ENCODE results near the gene GGT6.

Gene GGT6

GRCh38 chr17:4604111-4604644 is 43.8 kb upstream of the GGT6 start:
- peaks cover 29% of the 10 kb centered on the region for H3K36me3 Mint-ChIP-seq (ENCODE audit: low read depth)
- H3K9me3 Mint-ChIP-seq, result no peaks in the 10 kb centered on the region
- H3K27ac Mint-ChIP-seq, result peak overlapping the region; percentile 90
- peaks cover 4% of the 10 kb centered on the region for H3K27me3 Mint-ChIP-seq (ENCODE audit: low read depth, poor library complexity)
- peaks cover 89% of the 10 kb centered on the region for H3K4me1 Mint-ChIP-seq
- peak overlapping the region; percentile 46 for H3K4me3 Mint-ChIP-seq
- no peak for DNase-seq
- TF ChIP-seq, protein P1, sequence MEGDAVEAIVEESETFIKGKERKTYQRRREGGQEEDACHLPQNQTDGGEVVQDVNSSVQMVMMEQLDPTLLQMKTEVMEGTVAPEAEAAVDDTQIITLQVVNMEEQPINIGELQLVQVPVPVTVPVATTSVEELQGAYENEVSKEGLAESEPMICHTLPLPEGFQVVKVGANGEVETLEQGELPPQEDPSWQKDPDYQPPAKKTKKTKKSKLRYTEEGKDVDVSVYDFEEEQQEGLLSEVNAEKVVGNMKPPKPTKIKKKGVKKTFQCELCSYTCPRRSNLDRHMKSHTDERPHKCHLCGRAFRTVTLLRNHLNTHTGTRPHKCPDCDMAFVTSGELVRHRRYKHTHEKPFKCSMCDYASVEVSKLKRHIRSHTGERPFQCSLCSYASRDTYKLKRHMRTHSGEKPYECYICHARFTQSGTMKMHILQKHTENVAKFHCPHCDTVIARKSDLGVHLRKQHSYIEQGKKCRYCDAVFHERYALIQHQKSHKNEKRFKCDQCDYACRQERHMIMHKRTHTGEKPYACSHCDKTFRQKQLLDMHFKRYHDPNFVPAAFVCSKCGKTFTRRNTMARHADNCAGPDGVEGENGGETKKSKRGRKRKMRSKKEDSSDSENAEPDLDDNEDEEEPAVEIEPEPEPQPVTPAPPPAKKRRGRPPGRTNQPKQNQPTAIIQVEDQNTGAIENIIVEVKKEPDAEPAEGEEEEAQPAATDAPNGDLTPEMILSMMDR (IDR thresholded peaks at IDR 0.05), result no peak

DNA sequence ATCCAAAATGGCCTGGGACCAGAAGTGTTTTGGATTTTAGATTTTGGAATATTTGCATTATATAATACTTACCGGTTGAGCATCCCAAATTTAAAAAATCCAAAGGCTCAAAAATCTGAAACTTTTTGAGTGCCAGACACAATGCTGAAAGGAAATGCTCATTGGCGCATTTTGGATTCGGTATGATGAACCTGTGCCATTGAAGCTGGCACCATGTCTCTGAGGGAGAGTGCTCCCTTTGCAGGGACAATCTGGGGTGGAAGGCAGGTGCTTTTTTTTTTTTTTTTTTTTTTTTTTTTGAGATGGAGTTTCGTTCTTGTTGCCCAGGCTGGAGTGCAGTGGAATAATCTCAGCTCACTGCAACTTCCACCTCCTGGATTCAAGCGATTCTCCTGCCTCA is 41.7 kb upstream of the GGT6 start:
- Mint-ChIP-seq H3K36me3 (ENCODE audit: low read depth) (peaks cover 18% of the 10 kb centered on the region), H3K9me3 (no peaks in the 10 kb centered on the region), H3K27me3 (ENCODE audit: low read depth, poor library complexity) (peaks cover 8% of the 10 kb centered on the region), H3K4me1 (peaks cover 89% of the 10 kb centered on the region), H3K4me3 (no peak overlapping the region), H3K27ac (no peak overlapping the region)
- no peak for DNase-seq
- TF ChIP-seq, protein P1 (IDR thresholded peaks at IDR 0.05), result no peak

- H3K27ac Mint-ChIP-seq, result no peak overlapping the region
- no peak overlapping the region for H3K4me3 Mint-ChIP-seq
- H3K27me3 Mint-ChIP-seq (ENCODE audit: low read depth, poor library complexity), result peaks cover 8% of the 10 kb centered on the region
- peaks cover 86% of the 10 kb centered on the region for H3K4me1 Mint-ChIP-seq
- no peaks in the 10 kb centered on the region for H3K9me3 Mint-ChIP-seq
- no peak for DNase-seq
- peaks cover 18% of the 10 kb centered on the region for H3K36me3 Mint-ChIP-seq (ENCODE audit: low read depth)
- TF ChIP-seq, protein P1 (IDR thresholded peaks at IDR 0.05), result no peak
Measured at GRCh38 chr17:4601326-4601725, 40.9 kb upstream of the GGT6 start.

DNA sequence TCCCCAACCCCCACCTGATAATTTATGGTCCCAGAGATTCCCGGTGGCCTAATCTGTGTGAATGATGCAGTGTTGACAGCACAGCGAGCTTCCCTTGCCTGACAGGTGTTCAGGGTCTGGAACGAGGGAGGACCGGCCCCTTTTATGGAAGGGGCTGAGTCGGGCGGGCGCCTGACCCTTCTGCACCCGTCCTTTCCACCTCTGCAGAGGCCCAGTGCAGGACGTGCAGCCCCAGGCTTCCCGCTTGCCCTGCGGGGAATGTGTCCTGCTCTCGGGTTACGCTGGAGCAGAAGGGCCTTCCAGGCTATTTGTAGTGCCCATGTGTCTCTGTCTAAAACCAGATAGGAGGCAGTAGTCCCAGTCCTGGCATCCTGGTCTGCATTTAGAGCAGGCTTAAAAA is 40.2 kb upstream of the GGT6 start:
- DNase-seq, result peak; percentile 72
- Mint-ChIP-seq H3K4me1 (peaks cover 82% of the 10 kb centered on the region), H3K27me3 (ENCODE audit: low read depth, poor library complexity) (peaks cover 10% of the 10 kb centered on the region), H3K36me3 (ENCODE audit: low read depth) (peaks cover 15% of the 10 kb centered on the region), H3K27ac (peak overlapping the region; percentile 99), H3K9me3 (no peaks in the 10 kb centered on the region), H3K4me3 (peak overlapping the region; percentile 62)
- TF ChIP-seq, protein P1 (IDR thresholded peaks at IDR 0.05), result no peak

DNA sequence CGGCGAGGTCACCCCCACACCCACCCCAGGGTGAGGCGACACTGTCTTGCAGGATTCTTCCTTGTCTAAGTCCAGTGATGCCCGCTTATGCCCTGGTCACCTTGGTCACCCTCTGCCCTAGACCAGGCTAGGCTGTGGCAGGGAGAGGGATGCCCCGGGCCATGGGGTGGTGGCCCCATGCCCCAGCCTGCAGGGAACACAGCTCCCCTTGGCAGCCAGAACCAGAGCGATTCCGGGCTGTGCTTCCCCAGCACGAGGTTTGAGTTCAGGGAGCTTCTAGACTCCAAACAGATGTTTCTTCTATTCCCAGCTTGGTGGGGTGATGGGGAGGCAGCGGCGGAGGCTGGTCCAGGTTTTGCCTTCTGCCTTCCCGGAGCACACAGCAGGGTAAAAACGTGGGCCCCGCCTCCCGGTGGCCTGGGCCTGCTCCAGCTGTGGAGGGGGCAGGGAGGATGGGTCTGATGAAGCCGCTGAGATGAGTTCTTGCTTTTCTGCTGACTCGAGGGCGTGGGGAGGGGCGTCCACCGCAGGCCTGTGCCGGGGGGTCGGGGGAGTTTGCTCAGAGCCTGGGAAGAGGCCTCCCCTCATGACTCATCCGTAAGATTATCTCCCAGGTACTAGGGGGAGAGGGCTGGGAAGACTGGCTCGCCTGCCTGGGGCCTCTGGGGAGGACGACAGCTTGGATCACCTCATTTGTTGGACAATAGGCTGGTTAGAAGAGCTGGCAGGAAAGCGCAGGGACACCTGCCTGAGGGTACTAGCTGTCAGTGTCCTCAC is 39.3 kb upstream of the GGT6 start:
- peaks cover 16% of the 10 kb centered on the region for H3K36me3 Mint-ChIP-seq (ENCODE audit: low read depth)
- H3K27me3 Mint-ChIP-seq (ENCODE audit: low read depth, poor library complexity), result peaks cover 7% of the 10 kb centered on the region
- H3K4me1 Mint-ChIP-seq, result peaks cover 80% of the 10 kb centered on the region
- H3K4me3 Mint-ChIP-seq, result peak overlapping the region; percentile 62
- peak; percentile 77 for DNase-seq
- no peaks in the 10 kb centered on the region for H3K9me3 Mint-ChIP-seq
- peak overlapping the region; percentile 99 for H3K27ac Mint-ChIP-seq
- TF ChIP-seq, protein P1 (IDR thresholded peaks at IDR 0.05), result no peak
